Activated T-cell treated with anti-CD3 and anti-CD28 coated beads for 4 hours (primary cell): ENCODE results near the gene UNC119.

Source experiments
- DNase-seq: peaks from one replicate; pipeline ENCODE4 v3.0.0-alpha.2; 2020

Gene UNC119

DNA sequence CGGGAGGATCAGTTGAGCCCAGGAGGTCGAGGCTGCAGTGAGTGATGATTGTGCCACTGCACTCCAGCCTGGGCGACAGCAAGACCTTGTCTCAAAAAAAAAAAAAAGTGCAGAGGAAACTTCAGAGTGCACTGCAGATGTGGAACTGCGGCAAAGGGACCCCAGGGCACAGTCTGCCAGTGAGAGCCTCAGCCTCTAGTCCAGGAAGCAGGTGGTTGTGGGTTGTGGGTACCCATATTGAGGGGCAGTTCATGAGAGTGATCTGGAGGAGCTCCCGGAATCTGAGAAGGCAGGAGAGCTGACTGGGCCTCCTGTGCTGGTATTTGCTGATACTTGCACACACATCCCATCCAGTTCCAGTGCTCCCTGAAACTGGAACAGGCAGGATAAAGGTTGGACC, 33.2 kb downstream of the UNC119 start:
- no peak for DNase-seq

DNA sequence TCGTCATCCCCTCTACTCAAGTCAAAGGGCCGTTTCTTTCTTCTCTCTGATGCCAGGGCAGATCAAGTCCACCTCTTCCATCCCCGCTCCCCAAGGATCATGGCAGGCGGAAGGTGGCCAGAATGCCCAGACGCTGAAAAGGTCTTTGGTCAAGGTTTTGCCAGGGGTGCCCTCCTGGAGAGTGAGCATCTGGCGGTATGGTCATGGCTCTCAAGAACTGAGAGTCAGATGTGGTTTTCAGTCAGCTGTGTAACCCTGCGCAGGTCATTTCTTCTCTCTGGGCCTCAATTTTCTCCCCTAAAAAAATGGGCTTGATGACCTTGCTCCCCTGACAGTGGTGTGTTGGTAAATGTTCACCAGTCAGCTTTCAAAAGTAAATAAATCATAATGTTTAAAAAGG, 33.8 kb downstream of the UNC119 start:
- no peak for DNase-seq

DNA sequence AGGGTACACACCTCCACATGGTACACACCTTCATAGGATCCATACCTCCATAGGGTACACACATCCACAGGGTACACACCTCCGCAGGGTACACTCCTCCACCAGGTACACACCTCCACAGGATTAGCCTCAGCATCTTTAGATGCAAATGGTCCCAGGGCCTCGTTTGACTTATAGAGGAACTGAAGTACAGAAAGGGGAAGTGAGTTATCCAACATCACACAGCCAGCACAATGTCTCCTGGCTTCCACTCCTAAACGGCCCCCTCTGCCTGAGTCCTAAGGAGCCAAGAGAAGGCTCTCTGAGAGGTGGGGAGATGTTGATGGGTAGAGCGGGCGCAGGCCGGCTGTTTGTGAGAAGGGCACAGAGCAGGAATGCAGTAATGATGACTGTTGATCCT, 34.3 kb downstream of the UNC119 start:
- no peak for DNase-seq

DNA sequence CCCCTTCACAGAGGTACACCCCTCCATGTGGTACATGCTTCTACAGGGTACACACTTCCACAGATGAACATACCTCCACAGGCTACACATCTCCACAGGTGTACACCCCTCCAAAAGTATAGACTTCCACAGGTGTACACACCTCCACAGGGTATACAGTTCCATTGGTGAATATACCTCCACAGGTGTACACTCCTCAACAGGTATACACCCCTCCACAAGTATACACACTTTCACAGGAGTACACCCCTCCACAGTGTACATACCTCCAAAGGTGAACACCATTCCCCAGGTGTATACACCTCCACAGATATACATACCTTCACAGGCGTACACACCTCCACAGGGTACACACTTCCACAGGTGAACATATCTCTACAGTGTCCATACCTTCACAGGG, 36.9 kb downstream of the UNC119 start:
- DNase-seq: no peak

DNA sequence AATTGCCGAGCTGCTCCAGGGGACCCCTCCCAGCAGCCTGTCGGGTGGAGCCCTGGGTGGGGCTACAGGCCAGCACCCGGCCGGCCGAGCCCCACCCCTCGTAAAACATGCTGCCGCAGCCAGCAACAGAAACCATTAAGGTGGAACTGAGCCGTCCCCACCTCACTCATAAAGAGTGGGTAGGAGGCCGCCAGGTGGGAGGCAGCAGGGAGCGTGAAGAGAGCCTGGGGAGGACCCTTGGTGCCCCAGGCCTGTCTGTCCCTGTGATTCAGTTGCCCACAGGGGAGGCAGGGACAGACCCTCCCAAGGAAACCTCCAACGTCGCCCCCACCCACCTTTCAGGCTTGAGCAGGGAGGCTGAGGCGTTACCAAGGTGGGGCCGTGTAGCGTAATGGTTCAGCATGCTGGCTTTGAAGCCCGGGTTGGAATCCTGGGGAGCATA, 37.8 kb downstream of the UNC119 start:
- DNase-seq: no peak

DNA sequence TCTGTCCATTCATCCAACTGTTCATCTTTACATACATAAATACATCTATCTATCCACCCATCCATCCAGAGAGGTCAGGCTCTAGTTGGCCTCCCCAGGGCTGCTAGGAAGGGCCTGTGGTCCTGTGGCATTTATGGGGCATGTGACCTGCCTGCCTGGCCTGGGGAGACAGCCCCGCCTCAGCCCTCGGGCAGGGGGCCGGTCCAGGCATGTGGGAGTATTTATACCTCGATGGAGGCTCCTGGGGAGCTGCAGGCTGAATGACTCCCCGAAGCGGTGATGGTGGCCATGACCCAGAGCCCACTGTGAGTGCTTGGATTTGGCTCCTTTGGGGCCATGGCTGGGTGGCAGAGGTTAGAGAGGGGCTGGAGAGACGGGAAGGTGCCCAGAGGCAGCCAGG, 38.9 kb downstream of the UNC119 start:
- no peak for DNase-seq

DNA sequence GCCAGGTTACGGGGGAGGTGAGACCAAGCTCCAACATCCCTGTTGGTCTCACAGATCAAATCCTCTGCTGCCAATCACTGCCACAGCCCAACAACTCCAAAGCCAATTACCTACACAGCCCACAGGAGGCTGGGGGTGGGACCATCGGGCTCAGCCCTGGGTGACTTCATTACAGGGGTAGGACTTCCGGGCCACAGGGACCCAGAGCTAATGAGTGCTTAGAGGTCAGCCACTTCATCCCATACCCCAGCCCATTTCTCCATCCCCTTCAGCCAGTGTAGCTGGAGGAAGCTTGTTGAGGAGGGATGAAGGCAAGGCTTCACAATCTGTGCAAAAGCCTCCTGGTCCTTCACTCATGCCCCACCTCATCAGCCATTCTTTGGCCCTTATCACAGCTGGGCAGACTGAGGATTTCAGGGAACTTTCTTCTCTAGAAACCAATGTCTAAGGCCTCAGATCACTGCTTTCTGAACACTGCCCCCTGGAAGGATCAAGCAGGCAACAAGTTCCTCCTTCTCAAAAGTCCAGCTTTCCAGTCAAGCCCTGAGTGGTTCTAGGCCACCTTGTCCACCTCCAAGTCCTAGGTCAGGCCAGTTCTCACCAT, 40.5 kb downstream of the UNC119 start:
- no peak for DNase-seq

DNA sequence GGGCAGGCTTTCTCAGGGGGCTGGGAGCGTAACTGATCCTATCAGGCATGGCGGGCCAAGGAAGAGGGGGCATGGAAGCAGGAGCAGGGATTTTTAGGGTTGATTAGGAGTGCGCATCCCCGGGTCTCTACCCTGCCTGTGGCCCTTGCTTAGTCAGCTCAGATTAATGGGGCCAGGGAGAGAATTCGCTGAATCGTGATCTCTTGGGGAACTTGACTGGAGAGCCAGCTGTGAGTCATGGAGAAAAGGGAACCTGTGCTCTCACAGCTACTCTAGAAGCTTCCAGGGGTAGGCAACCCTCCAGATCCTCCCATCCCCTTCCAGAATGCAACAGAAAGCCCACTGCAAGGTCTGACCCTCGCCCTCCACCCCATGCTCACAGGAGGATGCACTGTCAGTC, 42.6 kb downstream of the UNC119 start:
- no peak for DNase-seq

DNA sequence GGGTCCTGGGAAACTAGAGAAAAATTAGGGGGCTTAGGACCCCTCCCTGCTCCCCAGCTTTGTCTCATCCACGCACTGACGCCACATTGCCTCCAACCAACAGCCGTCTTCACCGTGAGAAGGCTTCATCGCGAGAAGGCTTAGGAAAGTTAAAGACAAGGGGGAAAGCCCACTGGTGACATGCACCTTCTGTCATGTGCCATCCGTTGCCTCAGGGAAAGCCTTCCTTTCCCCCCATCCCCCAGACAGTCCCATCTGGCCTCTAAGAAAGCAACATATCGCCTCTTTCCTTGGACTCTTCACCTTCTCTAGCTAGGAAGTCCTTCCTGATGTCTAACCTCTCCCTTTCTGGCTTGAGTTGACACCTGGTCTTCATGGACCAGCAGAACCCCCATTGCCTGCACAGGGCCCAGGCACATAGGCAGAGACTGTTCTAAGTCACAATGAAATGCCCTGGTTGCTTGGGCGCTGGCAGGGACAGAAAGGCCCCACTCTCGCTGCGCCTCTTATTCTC, 44.2 kb downstream of the UNC119 start:
- DNase-seq: no peak

DNA sequence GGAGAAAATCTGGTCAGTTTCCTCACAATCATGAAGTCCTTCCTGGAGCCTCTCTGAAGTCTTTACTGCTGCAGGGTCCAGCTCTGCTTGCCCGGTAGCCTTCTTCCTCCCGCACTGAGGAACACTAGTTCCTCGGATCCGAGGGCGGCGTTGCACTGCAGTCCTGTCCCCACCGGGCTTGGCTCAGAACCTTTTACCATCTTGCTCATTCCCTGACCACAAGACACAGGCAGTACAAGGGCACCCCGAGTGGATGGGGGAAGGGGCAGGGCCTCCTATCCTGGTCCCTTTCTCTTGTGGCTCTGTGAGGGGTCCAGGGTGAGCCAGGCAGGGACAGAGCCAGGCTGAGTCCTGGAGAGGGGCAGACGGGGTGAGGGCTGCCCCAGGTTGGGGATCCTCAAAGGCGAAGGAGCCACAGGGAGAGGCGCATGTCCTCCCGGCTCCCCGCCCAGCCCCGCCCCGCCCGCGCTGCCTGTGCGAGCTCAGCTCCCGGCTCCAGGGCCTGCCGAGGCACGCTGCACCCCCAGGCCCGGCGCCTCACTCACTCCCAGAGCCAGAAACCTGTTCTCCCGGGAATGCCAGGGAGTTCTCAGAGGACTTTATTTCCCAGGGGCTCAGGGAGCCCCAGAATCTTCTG, 44.7 kb downstream of the UNC119 start:
- DNase-seq: no peak

DNA sequence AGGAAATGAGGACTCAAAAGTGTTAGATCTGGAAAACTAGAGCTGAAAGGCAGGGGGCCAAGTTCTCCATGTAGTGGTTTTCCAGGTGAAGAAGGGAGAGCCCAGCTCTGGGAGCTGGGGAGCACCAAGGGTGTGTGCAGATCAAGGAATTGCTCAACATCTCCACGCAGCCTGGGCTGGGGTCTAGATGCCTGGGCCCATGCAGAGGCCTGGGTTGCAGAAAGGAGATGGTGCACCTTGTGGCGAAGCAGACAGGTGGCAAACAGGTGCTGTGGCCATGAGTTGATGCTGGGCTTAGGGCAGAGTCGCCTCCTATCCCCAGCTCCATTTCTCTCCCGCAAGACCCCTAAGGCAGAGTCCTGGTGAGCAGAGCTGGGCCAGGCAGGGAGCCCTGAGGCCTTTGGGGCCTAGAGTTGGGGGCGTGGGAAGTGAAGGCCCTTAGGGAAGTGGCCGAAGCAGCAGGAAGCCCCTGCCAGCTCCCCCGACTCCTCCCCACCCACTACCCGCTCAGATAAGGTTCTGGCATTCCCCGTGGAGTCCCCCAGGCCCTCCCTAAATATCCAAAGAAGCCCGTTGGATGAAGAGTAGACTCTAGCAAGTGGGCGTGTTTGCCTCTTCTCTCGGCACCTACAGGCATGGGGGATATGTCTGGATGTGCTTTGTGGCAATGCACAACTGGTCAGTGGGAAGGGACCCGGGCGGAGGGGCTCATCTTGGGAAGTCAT, 45.5 kb downstream of the UNC119 start:
- no peak for DNase-seq

DNA sequence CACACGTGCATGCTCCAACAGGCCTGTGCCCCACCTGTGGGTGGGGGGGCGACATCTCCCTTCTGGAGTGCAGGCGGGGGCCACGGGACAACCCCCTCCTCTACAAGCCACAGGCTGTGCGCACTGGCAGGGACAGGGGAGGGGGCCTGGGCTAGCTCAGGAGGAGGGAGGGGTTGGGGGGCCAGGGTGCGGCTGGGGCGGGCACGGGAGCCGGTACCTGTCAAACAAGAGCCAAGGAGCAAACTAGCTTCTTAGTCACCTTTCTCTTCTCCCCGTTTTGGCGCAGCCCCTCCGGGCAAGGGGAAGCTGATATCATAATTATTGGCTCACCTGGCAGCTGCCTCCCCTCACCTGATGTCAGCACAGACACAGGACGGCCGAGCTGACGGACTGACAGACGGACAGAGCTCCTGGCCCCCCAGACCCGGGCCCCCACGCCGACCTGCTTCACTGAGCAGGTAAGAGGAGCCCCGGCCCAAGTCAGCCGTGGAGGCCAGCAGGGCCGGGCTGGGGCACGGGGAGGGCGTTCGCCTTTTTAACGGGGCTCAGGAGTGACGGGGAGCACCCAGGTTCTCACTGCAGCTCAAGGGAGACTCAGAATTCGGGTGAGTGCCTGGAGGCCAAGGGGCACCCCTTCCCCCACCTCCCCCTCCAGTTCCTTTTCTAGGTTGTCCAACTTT, 46.3 kb downstream of the UNC119 start, which contains the start of gene FOXN1:
FOXN1 (plus strand) TSS at position 363 of the 680 bp plus-strand sequence. CDS start 17,622 bp downstream, outside the sequence.
- DNase-seq: no peak

DNA sequence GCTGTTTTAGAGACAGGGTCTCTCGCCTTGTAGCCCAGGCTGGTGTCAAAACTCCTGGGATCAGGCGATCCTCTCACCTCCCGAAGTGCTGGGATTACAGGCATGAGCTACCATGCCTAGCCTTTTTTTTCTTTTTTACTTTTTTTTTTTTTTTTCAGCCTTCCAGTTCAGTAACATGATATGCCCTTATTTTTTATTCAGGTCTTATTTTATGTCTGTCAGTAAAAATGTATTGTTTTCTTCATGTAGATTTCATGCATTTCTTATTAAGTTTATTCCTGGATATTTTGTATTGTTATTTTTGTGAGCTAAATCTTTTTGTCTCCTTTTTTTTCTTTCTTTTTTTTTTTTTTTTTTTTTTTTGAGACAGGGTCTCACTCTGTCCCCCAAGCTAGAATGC, 49.0 kb downstream of the UNC119 start:
- DNase-seq: no peak

DNA sequence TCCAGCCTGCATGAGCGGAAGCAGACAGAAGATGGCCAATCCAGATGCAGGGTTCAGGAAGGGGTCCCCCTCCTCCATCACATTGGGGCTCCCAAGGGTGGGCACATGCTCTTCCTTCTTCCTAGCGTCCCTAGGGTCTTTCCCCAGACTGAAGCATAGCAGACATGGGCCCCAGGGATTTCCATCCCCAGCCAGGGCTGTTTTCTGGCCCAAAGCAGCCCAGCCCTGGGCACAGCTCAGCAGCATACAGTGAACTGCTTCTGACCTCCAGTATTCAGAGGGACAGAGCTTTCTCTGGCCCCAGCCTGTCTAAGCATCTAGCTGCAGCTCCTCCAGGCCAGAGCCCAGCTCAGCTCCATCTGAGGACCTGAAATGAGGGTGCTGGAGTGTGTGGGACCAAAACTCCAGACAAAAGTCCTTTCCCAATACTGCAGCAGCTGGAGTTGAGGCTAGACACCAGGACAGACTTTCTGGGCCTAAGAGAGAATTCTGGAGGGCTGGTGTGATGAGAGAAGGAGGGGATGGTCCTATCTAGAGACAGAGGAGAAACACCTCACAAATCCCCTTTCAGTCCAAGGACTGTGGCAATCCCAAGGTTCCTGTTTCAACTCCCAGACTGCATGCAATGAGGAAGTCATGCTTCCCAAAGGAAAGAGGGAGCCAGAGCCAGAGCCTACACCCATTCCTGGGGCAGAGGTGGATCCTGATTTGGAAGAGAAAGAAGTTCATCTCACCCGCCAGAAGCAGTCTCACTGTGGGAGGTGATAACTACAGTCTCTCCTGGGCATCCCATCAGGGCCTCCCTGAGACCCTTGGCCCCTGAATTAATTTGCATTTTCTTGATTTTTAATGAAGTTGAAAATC, 50.8 kb downstream of the UNC119 start:
- no peak for DNase-seq

DNA sequence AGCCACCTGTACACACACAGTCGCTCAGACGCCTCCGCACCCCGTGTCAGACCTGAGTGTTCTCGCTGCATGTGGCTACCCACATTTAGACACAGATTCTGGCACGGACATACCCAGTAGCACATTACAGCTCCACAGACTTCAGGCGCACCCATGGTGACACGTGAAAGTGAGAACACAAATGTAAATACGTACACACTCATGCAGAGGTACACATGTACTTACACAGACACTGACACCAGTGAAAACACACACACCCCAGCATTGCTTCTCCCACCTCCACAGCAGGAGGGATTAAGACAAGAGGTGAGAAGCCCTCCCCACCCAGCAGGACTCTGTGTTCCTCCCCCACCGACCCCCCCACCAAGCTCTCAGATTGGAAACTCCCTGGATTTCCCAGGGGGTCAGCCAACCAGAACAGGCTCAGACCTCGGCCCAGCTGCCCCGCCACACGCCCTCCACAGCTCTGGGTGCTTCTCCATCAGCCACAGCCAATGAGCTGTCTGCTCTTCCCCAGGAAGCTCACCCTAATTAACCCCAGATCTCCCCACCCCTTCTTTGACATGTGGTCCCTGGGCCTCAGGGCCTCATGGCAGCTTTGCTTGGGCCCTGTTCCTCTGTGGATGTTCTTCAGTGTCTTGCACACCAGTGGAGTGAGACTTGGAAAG, 51.6 kb downstream of the UNC119 start:
- no peak for DNase-seq

DNA sequence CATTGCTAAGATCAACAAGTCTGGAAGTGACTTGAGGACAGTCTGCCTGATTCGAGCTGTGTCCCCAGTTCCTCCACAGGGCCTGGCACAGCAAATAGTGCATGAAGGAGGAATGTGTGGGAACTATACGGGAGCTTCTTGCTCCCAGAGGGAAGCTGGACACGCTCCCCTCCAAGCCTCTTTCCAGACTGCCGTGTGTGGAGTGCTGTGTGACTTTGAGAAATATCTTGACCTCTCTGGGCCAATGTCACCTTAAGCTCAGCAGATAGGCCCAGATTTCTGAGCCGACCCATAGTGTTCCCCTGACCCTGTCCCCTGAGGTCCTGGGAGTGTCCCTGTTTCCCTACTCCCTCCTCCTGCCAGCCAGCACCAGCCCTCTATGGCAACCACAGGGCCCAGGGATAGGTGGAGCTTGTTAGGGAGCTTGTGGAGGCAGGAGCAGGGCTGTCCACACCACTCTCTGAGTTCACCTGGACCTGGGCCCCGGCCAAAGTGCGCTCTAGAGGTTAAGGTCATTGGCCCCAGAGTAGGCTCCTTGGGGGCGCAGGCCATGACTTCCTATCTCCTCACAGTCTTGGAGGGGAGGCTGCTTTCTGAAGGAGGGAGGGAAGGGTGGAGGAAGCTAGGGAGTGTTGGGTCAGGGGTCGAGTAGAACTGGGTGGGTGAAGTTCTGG, 52.6 kb downstream of the UNC119 start:
- no peak for DNase-seq

DNA sequence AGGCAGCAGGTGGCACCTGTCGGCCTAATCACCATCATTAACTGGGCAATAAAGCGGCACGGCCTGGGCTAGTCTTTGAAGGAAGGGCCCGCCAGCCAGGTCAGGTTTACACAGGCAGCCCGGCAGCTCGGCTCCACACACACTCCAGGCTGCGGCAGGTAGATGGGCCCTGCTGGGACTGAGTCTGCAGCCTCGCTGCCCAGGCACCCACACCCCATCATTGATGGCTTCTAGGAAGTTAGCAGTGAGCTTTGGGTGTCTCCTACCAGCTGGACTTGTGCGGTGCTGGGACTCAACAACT, 53.1 kb downstream of the UNC119 start:
- no peak for DNase-seq

DNA sequence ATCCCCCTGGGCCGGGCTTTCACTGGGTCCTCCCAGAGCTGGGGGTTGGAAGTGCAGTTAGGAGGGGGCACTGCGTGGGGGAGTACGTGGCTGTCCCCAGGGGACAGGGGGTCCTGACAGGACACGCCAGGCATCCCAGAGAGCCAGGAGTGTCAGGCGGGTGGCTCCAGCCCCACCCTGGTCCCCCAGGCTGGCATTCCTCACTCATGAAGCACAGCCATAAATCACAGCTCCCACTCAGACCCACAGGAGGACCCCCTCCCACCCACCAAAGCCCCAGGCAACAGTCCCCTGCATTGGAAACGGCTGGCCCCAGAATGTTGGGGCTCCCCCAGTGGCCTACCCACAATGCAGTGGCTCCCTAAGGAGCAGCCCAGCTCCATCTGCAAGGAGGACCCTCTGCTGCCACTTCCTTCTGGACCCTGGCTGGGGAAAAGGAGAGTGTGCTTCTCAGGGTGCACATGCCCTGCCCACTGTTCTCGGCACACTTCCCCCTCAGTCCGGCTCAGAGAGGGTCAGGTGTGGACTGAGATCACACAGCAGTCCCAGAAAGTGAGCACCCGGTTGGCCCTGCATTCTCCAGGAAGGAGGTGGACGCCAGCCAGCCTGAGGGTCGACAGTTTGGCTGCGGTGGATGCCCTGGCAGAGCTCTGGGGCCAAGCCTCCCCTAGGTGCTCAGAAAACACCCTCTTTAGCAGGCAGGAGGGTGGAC, 53.6 kb downstream of the UNC119 start:
- DNase-seq: no peak

DNA sequence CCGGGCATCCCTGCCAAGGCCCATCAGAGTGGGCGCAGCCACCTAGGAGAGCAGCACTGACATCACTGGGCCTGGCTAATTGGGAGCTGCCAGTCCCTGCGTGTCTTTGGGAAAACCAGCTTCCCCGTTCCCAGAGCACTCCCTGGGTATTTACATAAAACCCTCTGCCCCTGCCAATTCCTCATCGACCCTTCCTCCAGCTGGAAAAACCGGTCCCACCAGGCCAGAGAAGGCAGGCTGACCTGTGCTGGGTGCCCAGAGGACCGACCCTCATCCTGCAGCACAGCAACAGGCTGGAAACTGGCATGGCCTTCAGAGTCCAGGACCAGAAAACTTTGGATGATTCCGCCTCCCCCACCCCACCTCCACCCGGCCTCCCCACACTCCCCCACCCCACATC, 54.5 kb downstream of the UNC119 start:
- no peak for DNase-seq
